ENCODE measurements around the gene SULT1C4. TPM values are rescaled to one million over a fixed set of nuclear protein-coding genes. Genes with fewer than 3 reads are reported as not detected.

The SULT1C4 gene
- total RNA-seq, 1 experiment from 2014 or later: 0.96 TPM

DNA sequence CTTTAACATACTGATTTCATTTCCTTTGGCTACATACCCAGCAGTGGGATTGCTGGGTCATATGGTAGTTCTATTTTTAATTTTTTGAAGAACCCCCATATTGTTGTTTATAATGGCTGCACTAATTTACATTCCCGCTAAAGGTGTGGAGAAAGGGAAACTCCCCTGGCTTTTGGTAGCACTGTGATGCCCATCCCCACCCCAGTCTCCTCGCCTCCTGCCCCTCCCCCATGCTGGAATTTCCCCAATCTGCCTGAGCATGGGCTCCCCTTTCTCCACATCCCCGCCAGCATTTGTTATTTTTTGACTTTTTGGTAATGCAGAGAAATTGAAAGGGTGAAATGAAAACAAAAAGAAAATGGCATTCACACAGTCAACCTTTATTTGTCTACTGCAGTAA, 30.0 kb upstream of the SULT1C4 start:
- no peak overlapping the region for H3K27ac Mint-ChIP-seq
- TF ChIP-seq, protein P1, sequence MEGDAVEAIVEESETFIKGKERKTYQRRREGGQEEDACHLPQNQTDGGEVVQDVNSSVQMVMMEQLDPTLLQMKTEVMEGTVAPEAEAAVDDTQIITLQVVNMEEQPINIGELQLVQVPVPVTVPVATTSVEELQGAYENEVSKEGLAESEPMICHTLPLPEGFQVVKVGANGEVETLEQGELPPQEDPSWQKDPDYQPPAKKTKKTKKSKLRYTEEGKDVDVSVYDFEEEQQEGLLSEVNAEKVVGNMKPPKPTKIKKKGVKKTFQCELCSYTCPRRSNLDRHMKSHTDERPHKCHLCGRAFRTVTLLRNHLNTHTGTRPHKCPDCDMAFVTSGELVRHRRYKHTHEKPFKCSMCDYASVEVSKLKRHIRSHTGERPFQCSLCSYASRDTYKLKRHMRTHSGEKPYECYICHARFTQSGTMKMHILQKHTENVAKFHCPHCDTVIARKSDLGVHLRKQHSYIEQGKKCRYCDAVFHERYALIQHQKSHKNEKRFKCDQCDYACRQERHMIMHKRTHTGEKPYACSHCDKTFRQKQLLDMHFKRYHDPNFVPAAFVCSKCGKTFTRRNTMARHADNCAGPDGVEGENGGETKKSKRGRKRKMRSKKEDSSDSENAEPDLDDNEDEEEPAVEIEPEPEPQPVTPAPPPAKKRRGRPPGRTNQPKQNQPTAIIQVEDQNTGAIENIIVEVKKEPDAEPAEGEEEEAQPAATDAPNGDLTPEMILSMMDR (conservative IDR thresholded peaks at IDR 0.05): no peak

More for the DNA sequence above, 30.0 kb upstream of the SULT1C4 start:
- H3K14ac ChIP-seq (ENCODE audit: insufficient read depth, low read length): no peak overlapping the region
- Mint-ChIP-seq H3K9me3 (no peaks in the 10 kb centered on the region), H3K36me3 (ENCODE audit: insufficient read depth in 1 of 3, low read depth in 3 of 3) (no peaks in the 10 kb centered on the region), H3K4me3 (no peak overlapping the region), H3K27me3 (ENCODE audit: low read depth) (no peaks in the 10 kb centered on the region; the same call in 1 of the 2 replicates), H3K4me1 (0 out of 4 replicates have a peak, but pooled peaks cover 0 to 2% of the 10 kb centered on the region in 2 experiments)
- no peak overlapping the region for H3K4me2 ChIP-seq (ENCODE audit: insufficient read depth, insufficient read length, low read length)
- no peaks in the 10 kb centered on the region for H4K20me1 ChIP-seq (ENCODE audit: control insufficient read depth, insufficient read depth, insufficient read length)
- H3K4me1 ChIP-seq (ENCODE audit: insufficient read depth, low read length): peaks cover 2% of the 10 kb centered on the region; the same call in 1 of the 2 replicates
- no peak overlapping the region for H3K18ac ChIP-seq (ENCODE audit: insufficient read length, low read depth, low read length)
- H3T11ph ChIP-seq (ENCODE audit: low read length): no peak overlapping the region
- no peak overlapping the region for H2BK20ac ChIP-seq (ENCODE audit: low read depth, low read length, poor library complexity, severe bottlenecking)
- no peak overlapping the region for H4K5ac ChIP-seq (ENCODE audit: insufficient read length, low read depth, low read length)
- H3K4ac ChIP-seq (ENCODE audit: low read depth, low read length): no peak overlapping the region
- H3K79me2 ChIP-seq (ENCODE audit: insufficient read depth, low read length): no peaks in the 10 kb centered on the region
- H2AK5ac ChIP-seq (ENCODE audit: insufficient read length, low read length): no peak overlapping the region
- H4K91ac ChIP-seq (ENCODE audit: insufficient read length, low read depth, low read length): no peak overlapping the region
- H3K23ac ChIP-seq (ENCODE audit: insufficient read length, low read depth, low read length): no peak overlapping the region
- no peak overlapping the region for H2BK120ac ChIP-seq (ENCODE audit: low read depth, low read length, poor library complexity, severe bottlenecking)
- DNase-seq: no peak
- H2AFZ ChIP-seq (ENCODE audit: low read length): no peak overlapping the region
- H3K9me3 ChIP-seq (ENCODE audit: control insufficient read depth, low read depth, low read length): no peaks in the 10 kb centered on the region
- H3K23me2 ChIP-seq (ENCODE audit: insufficient read length, low read depth, low read length, poor library complexity, severe bottlenecking): no peaks in the 10 kb centered on the region
- no peak overlapping the region for H3K27ac ChIP-seq (ENCODE audit: insufficient read length, low read depth, low read length)
- H3K56ac ChIP-seq (ENCODE audit: insufficient read length, low read depth, low read length): no peak overlapping the region
- no peak overlapping the region for H4K8ac ChIP-seq (replicated peaks; ENCODE audit: insufficient read length, low read depth, low read length)
- no peaks in the 10 kb centered on the region for H3K27me3 ChIP-seq (ENCODE audit: insufficient read depth, low read length)
- no peak overlapping the region for H2BK15ac ChIP-seq (ENCODE audit: low read depth, low read length)
- H3K9ac ChIP-seq (ENCODE audit: extremely low read depth, insufficient read length, low read length): no peak overlapping the region
- H2BK12ac ChIP-seq (ENCODE audit: insufficient read length, low read depth, low read length): no peak overlapping the region
- no CpG with 5 or more reads among the region's 3 CpGs for WGBS (ENCODE audit: extremely low coverage, insufficient read length, low lambda C conversion rate)
- H2BK5ac ChIP-seq (ENCODE audit: insufficient read length, low read length): no peak overlapping the region
- no peaks in the 10 kb centered on the region for H3K79me1 ChIP-seq (ENCODE audit: insufficient read depth, low read depth, low read length, poor library complexity, severe bottlenecking)

Data from H9 (cell line).